ENCODE data around the gene ARFGAP2. TPM values are rescaled to one million over a fixed set of nuclear protein-coding genes. Genes with fewer than 3 reads are reported as not detected.

Gene ARFGAP2
- total and polyA plus RNA-seq, 4 donors, result 51.2 to 140 (median 94.1) TPM

- TF ChIP-seq CTCF (IDR thresholded peaks at IDR 0.05; ENCODE audit: control extremely low read depth, extremely low read depth), result no peak
- 69 to 79% methylated on average over 2 of the region's 2 CpGs for WGBS, 2 donors
- no peak overlapping the region for H3K4me3 ChIP-seq
- ATAC-seq (ENCODE audit: insufficient read depth, low FRiP score) (no peak), DNase-seq (peak in 2 of 3 donors; percentile 56 to 69)
- H3K9me3 ChIP-seq (ENCODE audit: control insufficient read depth in 4 of 4, insufficient read depth in 3 of 4, low read length in 3 of 4), result no peaks in the 10 kb centered on the region
- H3K36me3 ChIP-seq (ENCODE audit: control insufficient read depth in 4 of 4, insufficient read depth in 4 of 4, low read length in 4 of 4), result peaks cover 0 to 8% (median 0%) of the 10 kb centered on the region in 4 donors
- no peak overlapping the region for H3K27ac ChIP-seq (ENCODE audit: low read depth in 1 of 2, low read length in 1 of 2)
- H3K27me3 ChIP-seq (ENCODE audit: control insufficient read depth in 3 of 3, insufficient read depth in 3 of 3, low read length in 2 of 3), result no peaks in the 10 kb centered on the region
- peaks cover 0 to 32% (median 4%) of the 10 kb centered on the region in 5 donors for H3K4me1 ChIP-seq (ENCODE audit: control insufficient read depth in 5 of 5, insufficient read depth in 5 of 5, low read length in 5 of 5)
- H3K9ac ChIP-seq (ENCODE audit: insufficient read depth in 1 of 2, low read length in 2 of 2), result no peak overlapping the region
Measured at GRCh38 chr11:47149782-47150181, 26.9 kb downstream of the ARFGAP2 start.

- Histone ChIP-seq H3K27me3 (ENCODE audit: control insufficient read depth in 3 of 3, insufficient read depth in 3 of 3, low read length in 2 of 3) (no peaks in the 10 kb centered on the region), H3K36me3 (ENCODE audit: control insufficient read depth in 4 of 4, insufficient read depth in 4 of 4, low read length in 4 of 4) (peaks cover 0 to 8% (median 0%) of the 10 kb centered on the region in 4 donors), H3K27ac (ENCODE audit: low read depth in 1 of 2, low read length in 1 of 2) (no peak overlapping the region), H3K9ac (ENCODE audit: insufficient read depth in 1 of 2, low read length in 2 of 2) (no peak overlapping the region), H3K4me1 (ENCODE audit: control insufficient read depth in 5 of 5, insufficient read depth in 5 of 5, low read length in 5 of 5) (peaks cover 0 to 32% (median 4%) of the 10 kb centered on the region in 5 donors), H3K4me3 (no peak overlapping the region), H3K9me3 (ENCODE audit: control insufficient read depth in 4 of 4, insufficient read depth in 3 of 4, low read length in 3 of 4) (no peaks in the 10 kb centered on the region)
- TF ChIP-seq CTCF (IDR thresholded peaks at IDR 0.05; ENCODE audit: control extremely low read depth, extremely low read depth), result no peak
- no peak for ATAC-seq (ENCODE audit: insufficient read depth, low FRiP score)
- 71 to 85% methylated on average over 10 of the region's 10 CpGs for WGBS, 2 donors
- DNase-seq, result peak in 2 of 3 donors; percentile 24 to 40
Measured at GRCh38 chr11:47148903-47149531, 27.7 kb downstream of the ARFGAP2 start.

- peaks cover 0 to 30% (median 7%) of the 10 kb centered on the region in 5 donors for H3K4me1 ChIP-seq (ENCODE audit: control insufficient read depth in 5 of 5, insufficient read depth in 5 of 5, low read length in 5 of 5)
- H3K27me3 ChIP-seq (ENCODE audit: control insufficient read depth in 3 of 3, insufficient read depth in 3 of 3, low read length in 2 of 3), result no peaks in the 10 kb centered on the region
- H3K9ac ChIP-seq (ENCODE audit: insufficient read depth in 1 of 2, low read length in 2 of 2), result no peak overlapping the region
- no peak overlapping the region for H3K27ac ChIP-seq (ENCODE audit: low read depth in 1 of 2, low read length in 1 of 2)
- peaks cover 0 to 8% (median 0%) of the 10 kb centered on the region in 4 donors for H3K36me3 ChIP-seq (ENCODE audit: control insufficient read depth in 4 of 4, insufficient read depth in 4 of 4, low read length in 4 of 4)
- WGBS, 2 donors, result 87 to 92% methylated on average over 4 of the region's 4 CpGs
- TF ChIP-seq CTCF (IDR thresholded peaks at IDR 0.05; ENCODE audit: control extremely low read depth, extremely low read depth), result no peak
- H3K9me3 ChIP-seq (ENCODE audit: control insufficient read depth in 4 of 4, insufficient read depth in 3 of 4, low read length in 3 of 4), result no peaks in the 10 kb centered on the region
- no peak overlapping the region for H3K4me3 ChIP-seq
- ATAC-seq (ENCODE audit: insufficient read depth, low FRiP score) (no peak), DNase-seq (no peak)
Measured at GRCh38 chr11:47148270-47148669, 28.4 kb downstream of the ARFGAP2 start.
